Fibroblast of upper back skin (primary cell): ENCODE results near the gene TDRKH.
"Not testable (repeated sequence)": the region's sequence is repeated elsewhere in the genome, so short reads cannot be mapped to it uniquely, and the experiment has no call there.

Experiments used
- DNase-seq: peaks from one replicate; pipeline ENCODE4 v3.0.0-alpha.2; 2013

The TDRKH gene

DNA sequence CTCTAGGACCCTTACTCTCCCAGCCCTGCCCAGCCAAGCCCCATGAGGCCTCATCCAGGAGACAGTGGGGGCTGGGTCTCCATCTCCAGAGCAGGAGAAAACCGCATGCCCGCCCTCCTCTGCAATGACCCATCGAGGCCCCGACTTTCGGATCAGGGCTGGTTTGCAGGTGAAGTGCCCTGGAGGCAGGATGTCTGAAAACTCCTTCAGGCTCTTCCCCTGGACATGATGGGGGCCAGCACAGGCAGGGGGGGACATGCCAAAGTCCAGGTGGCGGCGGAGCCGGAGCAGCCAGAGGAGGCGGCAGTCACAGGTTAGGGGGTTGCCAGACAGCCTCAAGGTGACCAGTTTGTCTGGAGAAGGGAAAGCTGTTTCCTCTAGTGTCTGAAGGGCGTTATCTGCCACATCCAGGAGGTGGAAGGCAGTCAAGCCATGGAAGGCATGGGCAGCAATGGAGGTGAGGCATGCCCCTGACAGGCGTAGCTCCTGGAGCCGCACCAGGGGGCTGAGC is 11.1 kb upstream of the TDRKH start:
- DNase-seq: no peak

DNA sequence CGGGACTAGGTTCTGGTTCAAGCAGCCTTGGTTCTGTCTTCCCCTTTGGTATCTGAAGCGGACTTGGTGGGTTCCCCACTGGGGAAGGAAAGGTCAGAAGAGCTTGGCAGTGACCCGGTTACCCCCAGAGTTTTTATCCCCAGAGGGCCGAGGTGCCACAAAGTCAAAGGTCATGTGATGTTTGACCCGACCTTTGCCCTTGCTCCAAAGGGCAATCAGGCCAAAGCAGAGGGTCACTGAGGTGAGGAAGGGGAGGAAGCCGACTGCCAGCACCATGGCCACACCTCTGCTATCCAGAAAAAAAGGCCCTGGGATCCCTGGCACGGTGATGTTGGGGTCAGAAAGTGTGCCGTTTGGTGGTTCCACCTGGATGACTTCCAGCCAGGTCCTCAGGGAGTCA is 10.5 kb upstream of the TDRKH start:
- no peak for DNase-seq

DNA sequence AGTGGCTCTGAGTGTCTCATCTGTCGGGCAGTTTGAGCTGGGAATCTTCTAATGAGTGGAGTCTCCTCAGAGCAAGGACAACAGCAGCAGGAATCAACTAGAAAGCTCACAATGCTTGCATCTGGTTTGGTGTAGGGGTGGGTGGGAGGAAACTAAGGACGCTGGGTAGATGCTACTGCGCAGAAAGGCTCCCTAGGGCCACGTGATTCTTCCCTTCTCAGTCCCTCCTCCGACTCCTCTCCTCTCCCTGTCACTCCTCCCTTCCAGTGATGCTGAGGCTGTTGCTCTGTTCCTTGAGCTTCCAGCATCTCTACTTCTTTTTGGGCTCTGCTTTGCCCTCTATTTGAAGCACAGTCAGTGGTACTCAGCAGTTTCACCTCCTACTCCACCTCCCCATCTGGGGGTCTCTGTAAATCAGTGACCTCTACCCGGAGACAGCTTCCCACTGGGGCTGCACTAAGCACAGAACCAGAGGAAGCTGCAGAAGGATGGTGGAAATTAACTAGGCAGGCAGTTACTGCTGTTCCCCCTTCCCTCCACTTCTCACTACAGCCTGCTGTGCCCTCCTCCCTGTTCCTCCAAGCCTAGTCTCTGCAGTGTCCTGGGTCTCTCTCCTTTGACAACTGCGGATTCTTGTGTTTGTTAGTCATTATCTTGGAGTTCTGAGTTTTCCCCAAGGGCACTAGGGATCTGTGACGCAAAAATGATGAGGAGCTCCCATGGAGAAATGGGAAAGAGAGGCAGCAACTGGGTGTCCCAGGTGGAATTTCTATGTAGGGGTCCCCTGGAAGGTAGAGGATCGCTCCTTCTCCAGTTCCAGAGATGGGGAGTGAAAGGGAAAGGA is 9.1 kb upstream of the TDRKH start:
- DNase-seq: no peak

DNA sequence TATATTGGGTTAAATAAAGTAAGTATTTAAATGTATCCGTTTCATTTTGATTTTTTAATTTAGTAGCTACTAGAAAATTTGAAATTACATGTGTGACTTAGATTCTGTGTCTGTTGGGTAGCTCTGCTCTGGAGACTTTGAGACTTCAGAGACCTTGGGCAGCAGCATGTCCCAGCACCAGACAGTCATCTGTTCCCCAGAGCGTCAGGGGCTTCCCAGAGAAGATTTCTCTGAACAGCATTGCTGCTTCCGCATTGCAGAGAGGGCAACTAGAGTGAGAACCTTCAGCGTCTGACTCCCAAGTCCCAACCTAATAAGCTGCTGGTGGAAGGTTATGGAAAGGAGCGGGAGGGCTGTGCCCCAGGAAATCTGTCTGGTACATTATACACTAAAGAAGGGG is 8.3 kb upstream of the TDRKH start:
- no peak for DNase-seq

DNA sequence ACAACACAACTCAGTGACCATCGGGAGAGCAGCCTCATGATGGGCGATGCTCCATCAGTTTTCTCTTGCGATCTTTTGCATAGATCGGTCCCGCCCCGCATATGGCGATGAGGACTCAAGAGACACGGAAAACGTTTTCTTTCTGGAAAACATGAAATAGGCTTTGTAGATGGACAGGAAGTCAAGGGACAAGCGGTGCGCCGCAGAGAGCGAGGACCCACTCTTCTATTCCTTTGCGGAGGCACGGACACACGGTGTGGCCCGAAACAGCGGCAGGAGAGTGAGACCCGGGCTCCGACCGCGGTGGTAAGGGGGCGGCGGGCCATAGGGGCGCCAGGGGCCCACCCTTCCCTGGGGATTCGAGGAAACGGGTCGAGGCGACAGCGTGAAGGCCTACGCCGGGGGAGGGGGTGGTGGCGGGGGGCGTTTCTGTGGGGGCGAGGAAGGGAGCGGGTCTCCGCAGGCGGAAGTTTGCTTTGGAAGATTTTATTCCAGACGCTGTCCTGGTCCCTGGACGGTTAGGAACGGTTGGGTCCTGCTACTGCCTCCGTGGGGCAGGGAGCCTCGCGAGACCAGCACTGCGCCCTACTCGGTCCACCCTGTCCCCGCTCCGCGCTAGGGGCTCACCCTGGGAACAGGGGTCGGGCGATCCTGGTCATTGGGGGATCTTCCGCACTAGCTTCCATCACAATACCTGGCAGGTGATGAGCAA is 796 bp upstream of the TDRKH start:
- no peak for DNase-seq

DNA sequence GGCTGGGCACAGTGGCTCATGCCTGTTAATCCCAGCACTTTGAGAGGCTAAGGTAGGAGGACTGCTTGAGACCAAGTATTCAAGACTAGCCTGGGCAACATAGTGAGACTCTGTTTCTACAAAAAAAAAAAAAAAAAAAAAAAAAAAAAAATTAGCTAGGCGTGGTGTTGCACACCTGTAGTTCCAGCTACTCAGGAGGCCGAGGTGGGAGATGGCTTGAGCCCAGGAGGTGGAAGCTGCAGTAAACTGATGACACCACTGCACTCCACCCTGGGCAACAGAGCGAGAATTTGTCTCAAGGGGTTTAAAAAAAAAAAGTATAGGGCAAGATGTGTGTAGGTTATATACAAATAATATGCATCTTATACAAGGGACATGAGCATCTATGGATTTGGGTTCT is 2.6 kb downstream of the TDRKH start:
- no peak for DNase-seq

DNA sequence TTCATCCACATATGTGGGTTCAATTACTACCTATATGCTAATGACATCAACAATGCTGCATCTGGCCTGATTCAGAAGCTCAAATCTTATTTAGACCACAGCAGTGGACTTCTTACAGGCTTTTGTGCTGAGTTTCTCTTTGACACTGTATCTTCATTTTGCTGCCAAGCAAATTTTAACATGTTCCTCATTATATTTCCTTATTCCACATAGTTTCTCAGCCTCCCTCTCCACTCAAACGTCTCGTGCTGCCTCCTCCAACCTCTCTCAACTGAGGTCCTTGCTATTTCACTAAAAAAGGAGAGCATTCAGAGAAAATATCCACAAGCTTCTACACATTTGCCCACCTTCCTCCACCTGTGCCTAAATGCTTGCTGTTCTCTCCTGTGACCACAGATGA is 6.5 kb downstream of the TDRKH start:
- no peak for DNase-seq

DNA sequence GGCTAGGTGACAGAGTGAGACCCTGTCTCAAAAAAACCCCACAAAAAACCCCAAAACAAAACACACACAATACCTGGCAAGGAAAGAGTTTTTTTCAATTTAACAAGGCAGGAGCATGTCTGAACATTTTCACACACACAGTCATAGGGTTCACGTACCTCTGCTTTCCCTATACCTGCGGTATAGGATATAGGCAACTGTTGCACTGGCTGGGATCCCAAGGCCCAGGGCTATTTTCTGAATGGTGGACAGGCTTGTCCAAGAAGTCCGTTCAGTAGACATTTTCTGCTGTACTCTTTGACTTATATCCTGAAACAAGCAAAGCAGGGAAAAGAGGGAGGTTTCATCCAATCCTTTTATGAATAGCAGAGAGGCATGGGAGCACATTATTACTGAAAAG is 7.6 kb downstream of the TDRKH start:
- DNase-seq: no peak

DNA sequence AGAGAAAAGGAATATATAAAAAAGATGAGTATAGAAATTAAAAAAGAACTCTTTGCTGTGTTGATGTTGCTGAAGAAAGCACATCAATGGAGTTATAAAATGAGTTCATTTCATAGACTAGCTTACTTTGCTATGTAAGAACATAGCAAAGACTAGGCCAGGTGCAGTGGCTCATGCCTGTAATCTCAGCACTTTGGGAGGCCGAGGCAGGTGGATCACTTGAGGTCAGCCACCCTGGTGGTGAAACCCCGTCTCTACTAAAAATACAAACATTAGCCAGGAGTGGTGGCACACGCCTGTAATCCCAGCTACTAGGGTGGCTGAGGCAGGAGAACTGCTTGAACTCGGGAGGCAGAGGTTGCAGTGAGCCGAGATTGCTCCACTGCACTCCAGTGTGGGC is 8.3 kb downstream of the TDRKH start:
- DNase-seq: not testable (repeated sequence)

DNA sequence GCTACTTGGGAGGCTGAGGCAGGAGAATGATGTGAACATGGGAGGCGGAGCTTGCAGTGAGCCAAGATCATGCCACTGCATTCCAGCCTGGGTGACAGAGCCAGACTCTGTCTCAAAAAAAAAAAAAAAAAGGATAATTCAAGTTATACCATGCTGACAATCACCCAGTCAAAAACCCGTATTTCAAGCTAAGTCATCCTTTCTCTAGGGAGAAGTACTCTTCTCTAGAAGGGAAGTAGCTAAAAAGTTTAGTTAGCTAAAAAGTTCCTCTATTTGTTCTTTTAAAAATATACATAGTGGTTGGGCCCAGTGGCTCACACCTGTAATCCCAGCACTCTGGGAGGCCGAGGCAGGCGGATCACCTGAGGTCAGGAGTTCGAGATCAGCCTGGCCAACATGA is 9.6 kb downstream of the TDRKH start:
- not testable (repeated sequence) for DNase-seq

DNA sequence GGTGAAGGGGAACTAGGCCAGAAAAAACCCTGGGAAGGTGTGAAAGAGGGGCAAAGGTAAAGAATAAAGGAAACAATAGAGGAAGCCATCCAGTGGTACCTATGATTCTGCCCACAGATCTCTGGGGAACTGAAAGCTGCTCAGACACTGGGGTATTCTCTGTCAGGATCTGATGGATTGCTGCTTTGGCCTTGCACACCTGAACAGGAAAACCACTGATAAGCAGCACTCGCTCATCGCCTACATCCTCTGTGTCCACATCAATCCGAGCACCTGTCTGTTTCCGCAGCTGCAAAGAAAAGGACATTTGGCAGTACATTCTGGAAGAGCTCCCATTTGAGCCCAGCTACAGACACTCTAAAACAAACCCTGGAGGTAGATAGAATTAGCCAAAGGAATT is 10.4 kb downstream of the TDRKH start:
- DNase-seq: no peak

DNA sequence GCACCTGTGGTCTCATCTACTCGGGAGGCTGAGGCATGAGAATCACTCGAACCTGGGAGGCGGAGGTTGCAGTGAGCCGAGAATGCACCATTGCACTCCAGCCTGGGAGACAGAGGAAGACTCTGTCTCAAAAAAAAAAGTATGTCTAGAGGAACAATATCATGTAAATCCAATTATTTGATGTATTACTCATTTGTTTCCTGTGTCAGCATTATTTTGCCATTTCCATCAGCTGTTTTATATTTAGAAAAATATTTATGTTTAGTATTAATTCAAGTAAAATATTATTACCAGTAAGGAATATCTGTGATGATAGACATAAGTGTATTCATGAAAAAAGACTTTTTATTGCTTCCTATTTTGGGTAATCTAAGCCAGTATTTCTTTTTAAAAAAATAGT is 13.0 kb downstream of the TDRKH start:
- no peak for DNase-seq

DNA sequence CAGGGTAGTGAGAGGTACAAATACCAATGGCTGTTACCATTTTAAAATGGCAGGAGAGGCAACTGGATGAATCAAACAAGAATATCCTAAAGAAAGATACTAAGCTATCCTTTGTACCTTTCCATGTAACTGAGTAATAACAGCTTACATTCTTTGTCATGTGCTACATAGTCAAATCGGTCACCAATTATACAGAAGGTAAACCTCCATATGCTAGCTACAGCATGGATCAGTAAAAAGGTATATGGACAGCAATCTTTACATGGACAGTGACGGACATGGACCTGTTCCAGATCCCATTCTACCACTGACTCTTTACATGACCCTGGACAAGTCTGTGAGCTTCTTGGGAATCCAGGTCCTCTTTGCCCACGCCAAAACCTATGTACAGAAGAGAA is 13.6 kb downstream of the TDRKH start:
- no peak for DNase-seq

DNA sequence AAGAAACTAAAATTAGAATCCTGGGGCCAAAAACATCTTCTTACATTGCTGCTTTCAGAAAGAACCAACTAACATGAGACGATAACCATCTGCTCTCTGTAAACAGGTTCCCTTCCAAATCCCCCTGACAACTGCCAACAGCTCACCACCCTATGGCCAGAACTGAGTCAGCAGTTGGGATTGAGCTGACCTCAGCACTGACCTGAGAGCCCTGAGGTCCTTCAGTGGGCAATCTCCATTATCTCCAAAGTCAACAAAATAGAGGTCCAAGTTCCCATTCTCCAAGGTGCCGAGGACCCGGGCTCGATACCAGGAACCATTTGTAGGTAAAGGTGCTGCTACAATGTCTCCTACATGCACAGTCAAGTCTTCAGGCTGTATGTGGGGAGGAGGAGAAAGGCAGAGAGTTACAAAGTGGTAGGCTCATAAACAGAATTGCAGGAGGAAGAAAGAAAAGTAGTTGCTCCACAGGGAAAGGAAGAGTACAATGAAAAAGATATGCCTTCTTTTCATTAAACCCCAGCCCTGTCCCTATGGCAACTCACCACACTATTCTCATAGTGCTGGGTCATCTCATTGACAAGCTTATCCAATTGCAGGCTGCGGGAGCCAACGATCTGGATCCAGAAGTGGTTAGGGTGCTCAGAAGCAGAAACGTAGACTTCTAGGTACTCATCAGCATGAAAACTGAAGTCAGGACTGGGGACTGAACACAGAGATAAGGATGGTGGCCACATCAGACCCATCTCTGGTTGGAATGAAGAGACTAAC is 14.2 kb downstream of the TDRKH start:
- no peak for DNase-seq

DNA sequence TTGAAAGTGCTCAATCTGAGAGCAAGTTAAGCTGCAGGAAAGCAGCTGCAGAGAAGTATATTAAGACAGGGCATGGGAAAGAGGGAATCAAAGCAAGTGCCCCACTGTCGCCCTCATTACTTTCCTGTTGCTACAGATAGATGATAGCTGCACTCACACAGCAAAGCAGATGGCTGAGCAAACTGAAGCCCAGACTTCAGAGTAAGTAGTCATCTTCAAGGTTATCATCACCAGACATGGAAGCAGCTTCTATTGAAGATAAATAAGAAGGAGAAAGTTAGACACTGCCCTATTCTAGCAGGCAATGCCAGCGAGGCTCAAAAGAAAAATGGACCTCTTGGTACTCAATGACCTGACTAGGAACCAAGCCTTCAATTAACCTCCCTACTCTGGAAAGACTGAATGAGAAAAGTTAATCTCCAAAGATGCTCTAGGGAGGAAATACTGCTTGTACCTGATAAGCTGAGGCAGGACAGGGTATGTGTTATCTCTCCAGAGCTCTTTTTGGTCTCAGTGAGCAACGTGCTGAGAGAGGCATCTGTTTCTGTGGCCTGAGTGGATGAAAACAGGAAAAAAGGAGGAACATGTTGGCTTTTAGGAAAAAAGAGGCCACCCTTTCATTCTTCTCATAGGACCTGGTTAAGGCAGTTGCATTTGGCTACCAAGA is 15.9 kb downstream of the TDRKH start:
- no peak for DNase-seq

DNA sequence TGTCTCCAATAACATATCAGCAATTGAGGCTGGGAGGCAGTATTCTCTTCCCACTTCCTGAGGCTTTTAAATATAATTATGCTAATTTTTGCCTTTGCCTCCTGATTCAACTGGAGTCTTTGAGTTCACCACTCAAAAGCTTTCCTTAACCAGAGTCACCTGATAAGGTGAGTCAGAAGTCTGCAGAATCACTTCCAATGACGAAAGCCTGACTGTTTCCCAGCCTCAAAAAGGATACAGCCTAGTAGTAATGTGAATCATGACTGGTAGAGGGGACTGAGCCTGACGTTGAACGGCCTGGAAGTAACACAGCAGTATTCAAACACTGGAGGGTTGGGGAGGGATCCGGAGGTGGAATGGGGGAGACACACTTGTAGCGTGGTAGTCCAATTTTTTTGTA is 16.6 kb downstream of the TDRKH start:
- no peak for DNase-seq

DNA sequence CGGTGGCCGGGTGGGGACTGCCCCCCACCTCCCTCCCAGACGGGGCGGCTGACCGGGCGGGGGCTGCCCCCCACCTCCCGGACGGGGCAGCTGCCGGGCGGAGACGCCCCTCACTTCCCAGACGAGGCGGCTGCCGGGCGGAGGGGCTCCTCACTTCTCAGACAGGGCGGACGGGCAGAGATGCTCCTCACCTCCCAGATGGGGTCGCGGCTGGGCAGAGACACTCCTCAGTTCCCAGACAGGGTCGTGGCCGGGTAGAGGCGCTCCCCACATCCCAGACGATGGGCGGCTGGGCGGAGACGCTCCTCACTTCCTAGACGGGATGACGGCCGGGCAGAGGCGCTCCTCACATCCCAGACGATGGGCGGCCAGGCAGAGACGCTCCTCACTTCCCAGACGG is 21.0 kb downstream of the TDRKH start:
- DNase-seq: not testable (repeated sequence)

DNA sequence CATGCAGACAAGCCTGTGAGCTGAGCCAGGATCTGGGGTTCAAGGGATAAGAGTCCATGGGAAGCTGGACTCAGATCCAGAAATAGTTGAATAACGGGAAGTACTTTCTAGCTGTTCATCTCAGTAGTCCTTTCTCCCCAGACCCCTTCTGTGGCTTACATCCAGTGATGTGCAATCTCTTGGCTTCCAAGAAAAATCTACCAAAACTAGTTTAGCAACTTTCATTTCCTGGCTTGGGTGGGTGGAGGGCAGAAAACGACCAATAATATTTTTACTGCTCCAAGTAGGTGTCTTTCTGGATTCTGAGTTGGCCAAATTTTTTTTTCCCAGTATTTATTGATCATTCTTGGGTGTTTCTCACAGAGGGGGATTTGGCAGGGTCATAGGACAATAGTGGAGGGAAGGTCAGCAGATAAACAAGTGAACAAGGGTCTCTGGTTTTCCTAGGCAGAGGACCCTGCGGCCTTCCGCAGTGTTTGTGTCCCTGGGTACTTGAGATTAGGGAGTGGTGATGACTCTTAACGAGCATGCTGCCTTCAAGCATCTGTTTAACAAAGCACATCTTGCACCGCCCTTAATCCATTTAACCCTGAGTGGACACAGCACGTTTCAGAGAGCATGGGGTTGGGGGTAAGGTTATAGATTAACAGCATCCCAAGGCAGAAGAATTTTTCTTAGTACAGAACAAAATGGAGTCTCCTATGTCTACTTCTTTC is 21.8 kb downstream of the TDRKH start:
- DNase-seq: not testable (repeated sequence)

DNA sequence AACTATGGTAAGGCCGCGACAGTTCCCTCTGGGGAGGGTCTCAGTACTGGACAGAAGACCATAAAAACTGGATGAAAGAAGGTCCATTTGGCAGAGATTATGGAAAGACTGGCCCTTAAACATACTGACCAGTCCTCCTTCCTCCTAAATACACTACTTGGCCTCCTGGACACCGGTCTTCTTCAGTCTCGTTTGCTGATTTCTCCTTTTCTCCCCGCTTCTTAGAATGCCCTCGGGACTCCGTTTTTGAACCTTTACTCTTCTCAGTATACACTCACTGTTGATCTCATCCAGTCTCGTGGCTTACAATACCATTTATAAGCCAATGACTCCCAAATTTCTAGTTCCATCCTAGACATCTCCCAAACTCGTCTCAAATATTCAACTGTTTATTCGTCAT is 26.3 kb downstream of the TDRKH start:
- no peak for DNase-seq

DNA sequence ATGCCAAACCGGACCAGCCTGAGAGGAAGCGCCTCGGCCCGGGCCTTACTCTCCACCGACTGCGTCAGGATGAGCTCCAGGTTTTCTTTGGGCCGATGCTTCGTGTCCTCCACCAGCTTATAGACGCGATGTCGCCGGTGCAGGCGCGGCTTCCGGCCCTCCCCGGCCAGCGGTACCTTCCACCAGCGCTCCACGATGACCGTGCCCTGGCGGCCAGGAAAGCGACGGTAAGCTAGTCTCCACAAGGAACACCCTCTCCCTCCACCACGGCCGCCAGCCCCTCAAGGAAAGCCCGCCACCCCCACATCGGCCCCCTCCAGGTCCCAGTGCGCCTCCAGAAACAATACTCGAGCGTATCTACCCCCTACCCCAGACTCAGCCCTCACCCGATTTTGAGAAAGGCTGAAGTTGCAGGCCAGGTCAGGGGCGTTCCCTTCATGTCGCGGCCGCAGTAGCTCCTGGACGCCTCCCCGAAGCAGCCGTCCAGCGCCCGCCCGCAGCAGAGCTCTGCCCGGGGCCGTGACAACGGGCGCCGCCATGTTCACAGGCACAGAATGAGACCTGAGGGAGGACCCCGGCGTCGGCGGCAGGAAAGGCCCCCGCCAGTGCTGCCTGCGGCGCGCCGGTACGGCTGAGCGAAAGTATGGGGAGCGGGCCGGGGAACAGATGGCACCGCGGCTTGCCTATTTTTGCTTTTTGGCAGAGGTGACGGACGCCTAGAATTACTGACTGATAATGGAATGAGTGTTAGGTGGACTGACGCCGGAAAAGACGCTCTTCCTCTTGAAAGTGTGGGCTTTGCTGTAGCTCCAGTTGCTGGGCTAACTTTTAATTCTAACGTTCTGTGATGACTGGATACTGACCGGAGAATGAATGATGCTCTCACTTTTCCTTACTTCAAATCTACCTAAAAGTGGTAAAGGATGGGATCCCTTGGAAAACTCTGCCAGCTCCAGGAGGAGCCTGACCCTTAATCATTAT is 27.1 kb downstream of the TDRKH start, which contains the start of gene MRPL9:
Gene MRPL9 (minus strand): TSS at position 556 of the 981 bp plus-strand sequence. CDS start 17 bp downstream, at position 539.
- peak; percentile 79 for DNase-seq
